Activated naive CD8-positive, alpha-beta T cell treated with anti-CD3 and anti-CD28 coated beads for 36 hours (primary cell): Measurements from ENCODE around the gene ZCCHC4. TPM values are rescaled to one million over a fixed set of nuclear protein-coding genes. Genes with fewer than 3 reads are reported as not detected.

Experiments used
- DNase-seq: peaks from one replicate; pipeline ENCODE4 v3.0.0; 2021
- H3K27ac Mint-ChIP-seq: one replicate; pipeline ENCODE4 v1.8.0; 2022; ENCODE audit warnings: mild to moderate bottlenecking, moderate library complexity, mixed read lengths
- H3K27me3 Mint-ChIP-seq: one replicate; pipeline ENCODE4 v1.8.0; 2022; ENCODE audit warnings: mild to moderate bottlenecking, mixed read lengths
- H3K36me3 Mint-ChIP-seq: one replicate; pipeline ENCODE4 v1.8.0; 2021; ENCODE audit warnings: mild to moderate bottlenecking, mixed read lengths
- H3K4me1 Mint-ChIP-seq: one replicate; pipeline ENCODE4 v1.8.0; 2021; ENCODE audit warnings: mixed read lengths
- H3K4me3 Mint-ChIP-seq: one replicate; pipeline ENCODE4 v1.8.0; 2022; ENCODE audit warnings: mild to moderate bottlenecking, moderate library complexity, mixed read lengths
- H3K9me3 Mint-ChIP-seq: one replicate; pipeline ENCODE4 v1.8.0; 2022; ENCODE audit warnings: mixed read lengths
- total RNA-seq, 2 experiments: library from RNA; stranded (reverse); gene quantifications; one replicate each; pipeline ENCODE4 v1.2.3, GENCODE V29; 2021

The ZCCHC4 gene, protein sequence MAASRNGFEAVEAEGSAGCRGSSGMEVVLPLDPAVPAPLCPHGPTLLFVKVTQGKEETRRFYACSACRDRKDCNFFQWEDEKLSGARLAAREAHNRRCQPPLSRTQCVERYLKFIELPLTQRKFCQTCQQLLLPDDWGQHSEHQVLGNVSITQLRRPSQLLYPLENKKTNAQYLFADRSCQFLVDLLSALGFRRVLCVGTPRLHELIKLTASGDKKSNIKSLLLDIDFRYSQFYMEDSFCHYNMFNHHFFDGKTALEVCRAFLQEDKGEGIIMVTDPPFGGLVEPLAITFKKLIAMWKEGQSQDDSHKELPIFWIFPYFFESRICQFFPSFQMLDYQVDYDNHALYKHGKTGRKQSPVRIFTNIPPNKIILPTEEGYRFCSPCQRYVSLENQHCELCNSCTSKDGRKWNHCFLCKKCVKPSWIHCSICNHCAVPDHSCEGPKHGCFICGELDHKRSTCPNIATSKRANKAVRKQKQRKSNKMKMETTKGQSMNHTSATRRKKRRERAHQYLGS
- 10 to 100 TPM; 13.0 to 15.9 TPM for total RNA-seq

GRCh38 chr4:25312496-25313200, at the start of gene ZCCHC4:
ZCCHC4 (plus strand) TSS chr4:25312774; CDS start chr4:25312810, 36 bp downstream.
- peak; percentile 89 for DNase-seq
- Mint-ChIP-seq H3K9me3 (no peaks in the 10 kb centered on the region), H3K27ac (peak within 1 kb of the TSS; percentile 96), H3K27me3 (no peaks in the 10 kb centered on the region), H3K4me3 (peak within 1 kb of the TSS; percentile 99), H3K4me1 (peaks cover 22% of the 10 kb centered on the region), H3K36me3 (peaks cover 9% of the 10 kb centered on the region)

GRCh38 chr4:25271866-25272265, 40.7 kb upstream of the ZCCHC4 start:
- no peak overlapping the region for H3K27ac Mint-ChIP-seq
- H3K4me1 Mint-ChIP-seq = no peaks in the 10 kb centered on the region
- H3K9me3 Mint-ChIP-seq = no peaks in the 10 kb centered on the region
- peaks cover 22% of the 10 kb centered on the region for H3K36me3 Mint-ChIP-seq
- H3K4me3 Mint-ChIP-seq = no peak overlapping the region
- DNase-seq = no peak
- H3K27me3 Mint-ChIP-seq = no peaks in the 10 kb centered on the region

GRCh38 chr4:25280210-25280609, 32.4 kb upstream of the ZCCHC4 start:
- H3K4me1 Mint-ChIP-seq = no peaks in the 10 kb centered on the region
- no peaks in the 10 kb centered on the region for H3K9me3 Mint-ChIP-seq
- peaks cover 19% of the 10 kb centered on the region for H3K36me3 Mint-ChIP-seq

DNA sequence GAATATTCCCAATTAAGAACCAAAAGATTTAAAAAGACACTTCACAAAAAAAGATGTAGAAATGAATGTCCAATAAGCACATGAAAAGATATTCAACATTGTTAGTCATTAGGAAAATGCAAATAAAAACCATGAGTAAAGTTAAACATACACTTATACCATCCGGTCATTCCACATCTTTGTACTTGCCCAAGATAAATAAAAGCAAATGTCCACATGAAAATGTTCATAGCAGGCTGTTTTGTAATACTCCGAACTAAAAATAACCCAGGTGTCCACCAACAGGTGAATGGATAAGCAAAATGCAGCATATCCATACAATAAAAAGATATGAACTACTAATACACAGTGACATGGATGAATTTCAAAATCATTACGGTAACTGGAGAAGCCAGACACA, 28.6 kb upstream of the ZCCHC4 start:
- Mint-ChIP-seq H3K4me3 (no peak overlapping the region), H3K4me1 (no peaks in the 10 kb centered on the region), H3K9me3 (peaks cover 14% of the 10 kb centered on the region), H3K36me3 (peaks cover 24% of the 10 kb centered on the region), H3K27me3 (peaks cover 13% of the 10 kb centered on the region), H3K27ac (no peak overlapping the region)
- DNase-seq = no peak

More at GRCh38 chr4:25280210-25280609, 32.4 kb upstream of the ZCCHC4 start:
- DNase-seq = no peak
- no peak overlapping the region for H3K4me3 Mint-ChIP-seq
- no peaks in the 10 kb centered on the region for H3K27me3 Mint-ChIP-seq
- no peak overlapping the region for H3K27ac Mint-ChIP-seq

- Mint-ChIP-seq H3K27me3 (peaks cover 13% of the 10 kb centered on the region), H3K36me3 (peaks cover 24% of the 10 kb centered on the region), H3K27ac (no peak overlapping the region), H3K9me3 (peaks cover 14% of the 10 kb centered on the region), H3K4me3 (no peak overlapping the region), H3K4me1 (no peaks in the 10 kb centered on the region)
- DNase-seq = no peak
Measured at GRCh38 chr4:25284466-25284865, 28.1 kb upstream of the ZCCHC4 start.

GRCh38 chr4:25290490-25291067, 22.0 kb upstream of the ZCCHC4 start:
- H3K27me3 Mint-ChIP-seq = peaks cover 13% of the 10 kb centered on the region
- no peak overlapping the region for H3K4me3 Mint-ChIP-seq
- H3K9me3 Mint-ChIP-seq = peaks cover 14% of the 10 kb centered on the region
- H3K4me1 Mint-ChIP-seq = no peaks in the 10 kb centered on the region
- peaks cover 7% of the 10 kb centered on the region for H3K36me3 Mint-ChIP-seq
- DNase-seq = no peak
- no peak overlapping the region for H3K27ac Mint-ChIP-seq

DNA sequence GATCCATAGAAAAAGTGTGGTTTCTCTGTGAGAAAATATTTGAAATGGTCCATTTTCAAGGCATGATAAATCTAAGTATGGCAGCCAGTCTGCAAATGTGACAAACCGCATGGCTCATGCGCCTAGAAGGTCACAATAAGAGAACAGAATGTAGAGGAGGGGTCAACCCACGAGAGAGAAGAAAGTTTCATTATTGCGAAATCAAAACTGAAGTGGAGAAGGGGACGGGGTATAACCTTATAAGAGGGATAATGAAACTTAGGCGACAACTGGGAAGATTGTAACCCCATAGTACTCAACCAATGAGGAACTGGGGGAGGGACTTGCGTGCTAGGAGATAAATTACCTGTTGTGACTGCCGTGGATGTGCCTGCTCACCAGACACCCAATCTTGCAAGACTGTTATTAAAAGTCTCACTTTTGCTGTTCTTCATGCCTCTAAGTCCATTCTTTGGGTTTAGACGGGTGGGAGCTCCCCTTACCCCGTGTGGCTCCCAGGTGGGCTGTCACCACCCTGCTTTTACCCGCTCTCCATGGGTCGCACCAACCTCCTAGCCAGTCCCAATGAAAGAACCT, 21.3 kb upstream of the ZCCHC4 start:
- no peak for DNase-seq
- Mint-ChIP-seq H3K27me3 (peaks cover 13% of the 10 kb centered on the region), H3K36me3 (peaks cover 7% of the 10 kb centered on the region), H3K27ac (no peak overlapping the region), H3K9me3 (peaks cover 14% of the 10 kb centered on the region), H3K4me3 (no peak overlapping the region), H3K4me1 (no peaks in the 10 kb centered on the region)

- H3K36me3 Mint-ChIP-seq = no peaks in the 10 kb centered on the region
- no peaks in the 10 kb centered on the region for H3K27me3 Mint-ChIP-seq
- H3K4me1 Mint-ChIP-seq = no peaks in the 10 kb centered on the region
- no peak overlapping the region for H3K4me3 Mint-ChIP-seq
- H3K9me3 Mint-ChIP-seq = no peaks in the 10 kb centered on the region
- no peak overlapping the region for H3K27ac Mint-ChIP-seq
- no peak for DNase-seq
Measured at GRCh38 chr4:25297528-25298242, 14.9 kb upstream of the ZCCHC4 start.

GRCh38 chr4:25299476-25300203, 12.9 kb upstream of the ZCCHC4 start:
- no peaks in the 10 kb centered on the region for H3K36me3 Mint-ChIP-seq
- no peaks in the 10 kb centered on the region for H3K9me3 Mint-ChIP-seq
- no peak for DNase-seq
- H3K4me3 Mint-ChIP-seq = no peak overlapping the region
- H3K4me1 Mint-ChIP-seq = no peaks in the 10 kb centered on the region
- H3K27ac Mint-ChIP-seq = no peak overlapping the region
- no peaks in the 10 kb centered on the region for H3K27me3 Mint-ChIP-seq

DNA sequence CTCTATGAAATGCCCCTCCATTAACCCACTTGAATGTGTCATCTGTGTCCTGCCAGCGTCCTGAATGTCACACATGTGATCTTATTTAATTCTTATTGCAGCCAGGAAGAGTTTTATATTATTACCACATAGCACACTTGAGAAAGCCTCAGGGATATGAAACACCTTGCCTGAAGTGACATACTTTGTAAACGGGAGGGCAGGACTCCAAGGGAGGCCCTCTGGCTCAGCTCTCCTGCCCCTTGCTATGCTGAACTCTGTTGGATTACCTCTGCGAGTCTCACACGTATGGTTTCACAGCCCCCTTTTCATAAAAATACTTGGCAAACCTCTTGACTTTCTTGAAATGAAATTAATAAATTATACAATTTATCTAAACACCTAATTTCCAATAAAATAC, 11.1 kb upstream of the ZCCHC4 start:
- no peaks in the 10 kb centered on the region for H3K9me3 Mint-ChIP-seq
- H3K4me1 Mint-ChIP-seq = no peaks in the 10 kb centered on the region
- no peak for DNase-seq
- H3K36me3 Mint-ChIP-seq = no peaks in the 10 kb centered on the region
- no peaks in the 10 kb centered on the region for H3K27me3 Mint-ChIP-seq
- H3K4me3 Mint-ChIP-seq = no peak overlapping the region
- H3K27ac Mint-ChIP-seq = no peak overlapping the region

DNA sequence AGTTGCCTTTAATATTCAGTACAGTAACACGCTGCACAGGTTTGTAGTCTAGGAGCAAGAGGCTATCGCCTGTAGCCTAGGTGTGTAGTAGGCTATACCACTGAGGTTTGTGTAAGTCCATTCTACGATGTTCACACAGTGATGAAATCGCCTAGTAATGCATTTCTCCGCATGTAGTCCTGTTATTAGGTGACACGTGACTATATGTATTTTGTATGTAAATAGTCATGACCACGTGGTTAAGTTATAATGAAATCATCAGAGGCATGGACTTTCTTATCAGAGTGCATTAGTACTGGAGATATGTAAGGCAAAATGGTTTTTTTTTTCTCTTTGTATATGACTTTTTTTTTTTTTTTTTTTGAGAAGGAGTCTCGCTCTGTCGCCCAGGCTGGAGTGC, 9.9 kb upstream of the ZCCHC4 start:
- H3K4me1 Mint-ChIP-seq = no peaks in the 10 kb centered on the region
- H3K4me3 Mint-ChIP-seq = no peak overlapping the region
- H3K27ac Mint-ChIP-seq = no peak overlapping the region
- no peaks in the 10 kb centered on the region for H3K36me3 Mint-ChIP-seq
- DNase-seq = no peak
- no peaks in the 10 kb centered on the region for H3K9me3 Mint-ChIP-seq
- no peaks in the 10 kb centered on the region for H3K27me3 Mint-ChIP-seq

DNA sequence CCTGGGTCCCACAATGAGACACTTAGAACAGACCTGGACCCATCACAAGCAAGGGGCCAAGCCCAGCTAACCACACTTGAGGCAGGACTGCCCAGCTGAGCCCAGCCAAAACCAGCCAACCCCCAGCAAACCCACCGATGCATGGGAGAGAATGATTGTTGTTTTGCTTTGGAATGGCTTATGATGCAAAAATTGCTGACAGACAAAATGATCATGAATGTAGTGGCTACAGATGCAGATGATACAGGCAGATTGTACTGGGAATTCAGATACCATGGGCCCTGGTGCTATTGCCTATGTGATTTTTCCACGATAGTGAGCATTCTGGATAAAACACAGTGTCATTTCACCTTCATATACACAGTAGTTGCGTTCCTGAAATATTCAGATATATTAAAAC, 9.0 kb upstream of the ZCCHC4 start:
- no peaks in the 10 kb centered on the region for H3K36me3 Mint-ChIP-seq
- no peak for DNase-seq
- H3K27ac Mint-ChIP-seq = no peak overlapping the region
- H3K9me3 Mint-ChIP-seq = no peaks in the 10 kb centered on the region
- H3K4me3 Mint-ChIP-seq = no peak overlapping the region
- H3K4me1 Mint-ChIP-seq = no peaks in the 10 kb centered on the region
- H3K27me3 Mint-ChIP-seq = no peaks in the 10 kb centered on the region

- no peaks in the 10 kb centered on the region for H3K36me3 Mint-ChIP-seq
- H3K27ac Mint-ChIP-seq = no peak overlapping the region
- H3K9me3 Mint-ChIP-seq = no peaks in the 10 kb centered on the region
- no peak overlapping the region for H3K4me3 Mint-ChIP-seq
- DNase-seq = no peak
- no peaks in the 10 kb centered on the region for H3K27me3 Mint-ChIP-seq
- no peaks in the 10 kb centered on the region for H3K4me1 Mint-ChIP-seq
Measured at GRCh38 chr4:25306518-25307057, 6.0 kb upstream of the ZCCHC4 start.

DNA sequence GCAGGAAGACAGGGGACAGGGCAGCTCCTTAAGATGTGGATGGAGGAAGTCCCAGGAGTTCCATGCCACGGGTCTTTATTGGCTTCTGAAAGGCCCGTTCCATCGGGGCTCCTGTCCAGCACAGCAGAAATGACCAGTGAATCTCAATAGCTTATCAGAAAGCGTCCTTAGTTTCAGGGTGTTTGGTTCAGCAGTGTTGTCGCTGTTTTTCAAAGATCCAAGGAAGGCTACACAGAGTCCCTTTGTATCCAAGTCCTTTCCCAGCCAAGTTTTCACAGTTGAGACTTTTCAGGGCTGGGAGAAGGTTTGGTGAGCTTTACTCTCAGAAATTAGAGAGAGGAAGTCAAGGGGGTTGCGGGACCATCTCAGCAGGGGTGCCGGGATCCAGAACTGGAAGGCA, 5.0 kb upstream of the ZCCHC4 start:
- no peaks in the 10 kb centered on the region for H3K27me3 Mint-ChIP-seq
- DNase-seq = no peak
- no peak overlapping the region for H3K27ac Mint-ChIP-seq
- H3K36me3 Mint-ChIP-seq = no peaks in the 10 kb centered on the region
- H3K4me1 Mint-ChIP-seq = peaks cover 4% of the 10 kb centered on the region
- H3K4me3 Mint-ChIP-seq = no peak overlapping the region
- no peaks in the 10 kb centered on the region for H3K9me3 Mint-ChIP-seq
